HG03103 (cell line): ENCODE measurements around the gene ZEB2.

ENCODE experiments used
- ATAC-seq: cut with Tn5 transposase; IDR thresholded peaks from one replicate; pipeline ENCODE4 v1.9.1; 2021; ENCODE audit warnings: low read depth; ENCODE audit not compliant: unreplicated experiment

ZEB2 gene

GRCh38 chr2:144402251-144402650, 117.7 kb downstream of the ZEB2 start:
- no peak for ATAC-seq

GRCh38 chr2:144401036-144401435, 118.9 kb downstream of the ZEB2 start:
- ATAC-seq = no peak

- ATAC-seq = no peak
Measured at GRCh38 chr2:144396318-144396717, 123.6 kb downstream of the ZEB2 start.

- no peak for ATAC-seq
Measured at GRCh38 chr2:144390424-144391020, 129.4 kb downstream of the ZEB2 start.

GRCh38 chr2:144389930-144390311, 130.0 kb downstream of the ZEB2 start:
- ATAC-seq = no peak

GRCh38 chr2:144389151-144389929, 130.6 kb downstream of the ZEB2 start:
- ATAC-seq = no peak

- no peak for ATAC-seq
Measured at GRCh38 chr2:144385381-144385780, 134.5 kb downstream of the ZEB2 start.

GRCh38 chr2:144383571-144384100, 136.3 kb downstream of the ZEB2 start:
- no peak for ATAC-seq

- peak; percentile 99 for ATAC-seq
Measured at GRCh38 chr2:144382849-144383248, 137.1 kb downstream of the ZEB2 start.

- ATAC-seq = no peak
Measured at GRCh38 chr2:144381716-144382115, 138.2 kb downstream of the ZEB2 start.

- no peak for ATAC-seq
Measured at GRCh38 chr2:144379851-144380311, 140.0 kb downstream of the ZEB2 start.

- no peak for ATAC-seq
Measured at GRCh38 chr2:144378551-144378950, 141.4 kb downstream of the ZEB2 start.

GRCh38 chr2:144377914-144378313, 142.0 kb downstream of the ZEB2 start:
- no peak for ATAC-seq

- ATAC-seq = no peak
Measured at GRCh38 chr2:144376926-144377325, 143.0 kb downstream of the ZEB2 start.

GRCh38 chr2:144376460-144376859, 143.5 kb downstream of the ZEB2 start:
- no peak for ATAC-seq

GRCh38 chr2:144374163-144374661, 145.7 kb downstream of the ZEB2 start:
- peak; percentile 81 for ATAC-seq

GRCh38 chr2:144372410-144373080, 147.4 kb downstream of the ZEB2 start:
- no peak for ATAC-seq

- no peak for ATAC-seq
Measured at GRCh38 chr2:144370937-144371584, 148.9 kb downstream of the ZEB2 start.

GRCh38 chr2:144369416-144369815, 150.5 kb downstream of the ZEB2 start:
- ATAC-seq = no peak

- ATAC-seq = no peak
Measured at GRCh38 chr2:144366825-144367429, 153.0 kb downstream of the ZEB2 start.
